ENCODE data around the gene AMFR. TPM values are rescaled to one million over a fixed set of nuclear protein-coding genes. Genes with fewer than 3 reads are reported as not detected.

The AMFR gene
- polyA plus RNA-seq, 3 donors, result 36.6 to 47.3 (median 38.0) TPM

DNA sequence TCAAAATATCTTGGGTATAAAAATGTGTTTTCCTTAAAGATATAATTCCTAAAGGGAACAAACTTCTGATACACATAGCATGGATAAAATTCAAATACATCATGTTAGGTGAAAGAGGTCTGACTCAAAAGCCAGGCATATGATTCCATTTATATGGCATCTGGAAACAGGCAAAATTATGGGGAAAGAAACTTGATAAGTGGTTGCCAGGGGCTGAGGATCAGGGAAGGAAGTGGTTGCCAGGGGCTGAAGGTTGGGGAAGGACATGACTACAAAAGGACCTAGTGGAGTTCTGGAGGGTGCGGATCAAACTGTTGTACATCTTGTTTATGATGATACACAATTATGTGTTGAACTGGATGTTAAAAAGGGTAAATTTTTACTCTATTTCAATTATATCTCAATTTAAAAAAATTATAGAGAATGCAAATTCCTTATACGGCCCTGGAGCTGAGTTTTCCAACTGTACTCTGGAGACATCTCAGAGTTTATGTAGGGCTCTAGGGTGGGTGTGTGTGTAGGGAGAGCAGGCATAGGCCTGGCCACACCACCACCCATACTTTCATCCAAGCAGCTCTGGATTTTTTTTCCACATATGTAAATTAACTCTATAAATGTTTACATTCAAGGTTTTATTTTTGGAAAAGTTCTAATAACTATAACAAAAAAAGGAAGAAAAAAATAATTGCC lies 55.0 kb downstream of the AMFR start:
- no peak overlapping the region for H3K27ac ChIP-seq (ENCODE audit: low read depth, low read length)
- 83 to 87% (median 85%) methylated on average over 2 of the region's 2 CpGs for WGBS, 3 donors

DNA sequence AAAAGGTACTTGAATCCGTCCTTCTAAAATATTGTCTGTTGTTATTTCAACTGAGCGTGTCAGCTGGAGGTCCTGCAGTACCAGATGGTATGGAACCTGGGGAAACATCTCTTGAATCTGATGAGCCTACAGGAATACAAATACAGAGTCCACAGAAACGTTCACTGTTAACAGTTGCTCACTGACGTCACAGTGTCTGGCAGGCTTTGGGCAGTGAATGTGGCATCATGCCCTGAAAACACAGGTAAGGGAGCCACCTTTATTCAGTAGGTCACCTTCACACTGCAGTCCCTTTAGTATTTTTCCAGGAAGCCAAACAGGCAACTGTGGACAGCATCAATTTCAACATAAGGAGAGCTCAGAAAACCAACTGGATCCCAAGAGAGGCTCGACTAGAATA lies 56.1 kb downstream of the AMFR start:
- 74 to 95% (median 92%) methylated on average over 5 of the region's 5 CpGs for WGBS, 3 donors
- no peak overlapping the region for H3K27ac ChIP-seq (ENCODE audit: low read depth, low read length)

DNA sequence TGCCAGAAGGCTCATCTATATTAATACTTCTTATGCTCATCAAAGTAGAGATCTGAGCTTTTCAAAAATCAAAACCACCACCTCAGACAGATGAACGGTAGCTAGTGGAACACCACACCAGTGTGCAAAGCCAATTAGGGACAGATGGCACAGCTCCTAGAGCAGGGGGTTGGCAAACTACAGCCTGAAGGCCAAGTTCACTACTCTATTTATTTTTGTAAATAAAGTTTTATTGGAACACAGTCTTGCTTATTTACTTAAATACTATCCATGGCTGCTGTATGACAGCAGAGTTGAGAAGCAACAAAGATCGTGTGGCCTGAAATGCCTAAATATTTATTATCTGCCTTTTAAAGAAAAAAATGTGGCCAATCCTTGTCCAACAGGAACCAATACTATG lies 56.8 kb downstream of the AMFR start:
- H3K27ac ChIP-seq (ENCODE audit: low read depth, low read length), result no peak overlapping the region
- WGBS, 3 donors, result 83 to 96% (median 96%) methylated on average over 2 of the region's 2 CpGs

DNA sequence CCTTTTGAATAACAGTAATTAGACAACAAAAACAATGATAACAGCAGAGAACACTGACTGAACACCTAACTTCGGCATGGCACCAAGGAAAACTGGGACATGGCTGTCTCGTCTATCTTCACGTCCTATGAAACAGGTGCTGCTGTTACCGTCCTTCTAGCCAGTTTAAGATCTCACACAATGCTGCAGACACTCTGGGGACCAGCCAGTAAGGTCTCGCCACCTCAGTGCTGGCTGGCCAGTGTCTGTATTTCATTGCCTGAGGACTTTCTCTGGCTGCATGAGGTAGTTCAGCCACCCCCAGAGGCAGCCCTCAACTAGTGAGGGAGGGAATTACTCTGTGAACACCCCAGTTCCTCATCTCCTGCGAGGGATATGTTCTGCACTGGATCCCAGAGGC lies 57.6 kb downstream of the AMFR start:
- no peak overlapping the region for H3K27ac ChIP-seq (ENCODE audit: low read depth, low read length)
- WGBS, 3 donors, result 94 to 95% (median 94%) methylated on average over 6 of the region's 6 CpGs

DNA sequence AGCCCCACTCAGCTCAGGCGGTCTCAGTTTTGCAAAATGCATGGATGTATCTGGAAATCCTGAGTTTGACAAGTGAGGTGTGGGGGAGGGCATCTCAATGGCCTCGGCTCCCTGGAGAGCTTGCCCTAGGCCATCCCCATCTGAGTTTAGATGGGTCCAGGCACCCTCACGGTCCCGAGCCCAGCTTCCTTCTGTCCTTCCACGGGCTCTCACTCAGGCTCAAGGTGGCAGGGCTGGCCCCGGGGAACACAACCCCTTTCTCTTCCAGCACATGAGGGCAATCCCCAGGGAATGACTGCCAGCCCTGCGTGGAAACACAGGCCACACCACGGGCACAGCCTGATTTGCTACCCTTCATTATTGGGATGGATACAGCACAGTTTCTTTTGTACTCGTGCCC lies 58.4 kb downstream of the AMFR start:
- WGBS, 3 donors, result 95% methylated on average over 9 of the region's 9 CpGs
- no peak overlapping the region for H3K27ac ChIP-seq (ENCODE audit: low read depth, low read length)

DNA sequence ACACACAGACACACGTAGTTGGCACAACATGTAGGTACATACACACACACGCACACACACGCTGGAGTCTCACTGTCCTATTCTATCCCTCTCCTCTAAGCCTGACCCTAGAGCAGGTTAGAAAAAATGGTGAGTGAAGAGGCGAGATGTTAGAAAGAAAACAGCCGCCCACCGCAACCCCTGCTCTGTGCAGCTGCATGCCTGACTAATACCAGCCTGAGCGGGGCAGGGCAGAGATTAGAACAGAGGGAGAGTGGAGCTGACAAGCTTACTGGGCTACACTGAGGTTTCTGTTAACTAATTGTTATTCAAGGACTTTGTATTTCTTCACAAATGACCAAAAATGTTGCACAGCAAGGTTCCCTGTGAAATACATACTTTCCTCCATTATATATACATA lies 59.8 kb downstream of the AMFR start:
- no peak overlapping the region for H3K27ac ChIP-seq (ENCODE audit: low read depth, low read length)
- 88 to 99% (median 92%) methylated on average over 7 of the region's 7 CpGs for WGBS, 3 donors

DNA sequence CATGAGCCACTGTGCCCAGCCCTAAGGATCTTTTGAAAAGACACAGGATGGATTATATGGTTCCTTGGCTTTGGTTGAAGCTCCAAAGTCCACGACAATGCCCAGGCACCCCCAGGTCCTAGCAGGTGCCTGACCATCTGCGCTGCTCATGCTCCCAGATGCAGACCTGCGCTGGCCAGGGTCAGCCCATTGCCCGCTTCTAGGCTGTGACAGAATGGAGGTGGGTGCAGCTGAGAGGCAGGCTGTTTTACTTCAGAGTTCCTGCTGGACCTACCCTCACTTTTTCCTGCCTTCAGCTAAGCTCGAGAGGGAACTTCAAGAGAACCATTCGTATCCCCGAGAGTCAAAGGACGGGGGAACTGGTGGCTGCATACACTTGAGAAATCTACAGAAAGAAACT lies 60.5 kb downstream of the AMFR start:
- H3K27ac ChIP-seq (ENCODE audit: low read depth, low read length), result no peak overlapping the region
- 96 to 97% (median 96%) methylated on average over 8 of the region's 8 CpGs for WGBS, 3 donors

DNA sequence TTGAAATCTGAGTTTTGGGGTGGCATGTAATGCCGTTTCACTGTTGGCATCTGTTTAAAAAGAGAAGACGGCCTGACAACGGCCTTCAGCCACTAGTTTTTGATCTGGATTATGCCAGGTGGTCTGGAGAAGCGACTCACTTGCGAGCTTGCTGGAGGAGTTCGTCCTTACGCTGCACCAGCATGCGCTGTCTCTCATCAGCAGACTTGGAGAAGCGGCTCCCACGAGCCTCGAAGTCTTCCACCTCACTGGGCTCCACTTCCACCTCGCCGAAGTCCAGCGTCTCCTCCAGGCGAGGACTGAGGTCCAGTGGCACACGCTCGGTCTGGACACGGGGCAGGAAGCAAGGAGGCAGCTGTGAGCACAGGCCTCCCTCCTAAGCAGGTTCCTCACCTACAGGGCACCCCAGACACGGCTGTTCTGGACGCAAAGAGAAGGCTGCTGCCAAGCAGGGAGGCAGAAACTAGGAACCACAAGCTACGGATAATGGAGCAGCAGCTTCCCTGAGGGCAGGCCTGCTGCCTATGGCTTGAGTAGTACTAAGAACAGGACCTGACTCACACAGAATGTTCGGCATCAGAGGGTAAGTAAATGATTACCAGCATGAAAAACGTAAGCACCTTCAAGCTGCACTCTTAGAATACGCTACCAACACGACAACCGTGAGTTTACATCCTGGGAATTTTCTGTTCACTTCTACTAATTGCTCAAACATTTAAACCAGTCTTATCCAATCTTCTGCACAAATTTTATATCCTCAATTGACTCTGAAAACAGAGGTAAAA lies 61.4 kb downstream of the AMFR start:
- 92 to 95% (median 94%) methylated on average over 26 of the region's 26 CpGs for WGBS, 3 donors
- no peak overlapping the region for H3K27ac ChIP-seq (ENCODE audit: low read depth, low read length)

DNA sequence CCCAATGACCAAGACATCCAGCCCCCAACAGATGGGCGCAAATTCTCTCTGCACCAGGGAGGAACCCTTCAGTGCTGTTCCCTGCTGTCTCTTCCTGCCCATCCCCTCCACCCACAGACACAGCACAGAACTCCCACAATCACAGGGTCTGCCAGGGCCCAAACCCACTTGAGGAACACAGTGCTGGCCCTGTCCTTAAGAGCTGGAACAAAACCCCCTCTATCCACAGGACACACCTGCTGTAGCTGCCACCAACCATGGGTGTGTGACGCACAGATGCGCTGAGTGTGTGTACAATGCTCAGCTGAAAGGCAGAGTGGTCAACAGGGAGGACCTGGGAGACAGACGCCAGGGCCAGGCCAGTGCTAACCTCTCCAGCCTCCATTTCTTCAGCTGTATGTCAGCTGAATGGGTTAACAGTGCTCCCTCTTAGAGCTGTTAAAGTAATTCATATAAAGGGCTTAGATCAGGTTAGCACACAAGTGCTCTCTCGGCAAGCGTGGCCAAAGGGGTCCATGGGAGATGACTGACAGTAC lies 62.1 kb downstream of the AMFR start:
- 97% methylated on average over 6 of the region's 6 CpGs for WGBS, 3 donors
- no peak overlapping the region for H3K27ac ChIP-seq (ENCODE audit: low read depth, low read length)

DNA sequence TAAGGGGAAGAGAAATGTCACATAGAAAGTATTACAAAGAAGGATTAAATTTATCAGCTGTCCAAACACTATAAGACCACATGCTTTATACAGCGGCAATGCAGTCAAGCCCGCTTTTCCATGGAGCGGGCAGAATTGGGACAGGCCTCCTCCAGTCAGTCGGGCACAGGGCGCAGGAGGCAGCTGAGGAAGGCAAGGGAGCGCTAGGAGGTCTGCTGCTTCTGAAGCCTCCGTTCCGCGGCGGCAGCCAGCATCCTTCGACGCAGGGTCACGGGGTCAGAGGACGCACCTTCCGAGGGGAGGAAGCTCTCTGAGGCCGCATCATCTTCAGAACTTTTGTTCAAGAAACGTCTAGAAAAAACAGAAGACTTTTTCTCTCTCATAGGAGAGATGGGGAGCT lies 62.6 kb downstream of the AMFR start:
- 89 to 92% (median 92%) methylated on average over 17 of the region's 17 CpGs for WGBS, 3 donors
- H3K27ac ChIP-seq (ENCODE audit: low read depth, low read length), result no peak overlapping the region

DNA sequence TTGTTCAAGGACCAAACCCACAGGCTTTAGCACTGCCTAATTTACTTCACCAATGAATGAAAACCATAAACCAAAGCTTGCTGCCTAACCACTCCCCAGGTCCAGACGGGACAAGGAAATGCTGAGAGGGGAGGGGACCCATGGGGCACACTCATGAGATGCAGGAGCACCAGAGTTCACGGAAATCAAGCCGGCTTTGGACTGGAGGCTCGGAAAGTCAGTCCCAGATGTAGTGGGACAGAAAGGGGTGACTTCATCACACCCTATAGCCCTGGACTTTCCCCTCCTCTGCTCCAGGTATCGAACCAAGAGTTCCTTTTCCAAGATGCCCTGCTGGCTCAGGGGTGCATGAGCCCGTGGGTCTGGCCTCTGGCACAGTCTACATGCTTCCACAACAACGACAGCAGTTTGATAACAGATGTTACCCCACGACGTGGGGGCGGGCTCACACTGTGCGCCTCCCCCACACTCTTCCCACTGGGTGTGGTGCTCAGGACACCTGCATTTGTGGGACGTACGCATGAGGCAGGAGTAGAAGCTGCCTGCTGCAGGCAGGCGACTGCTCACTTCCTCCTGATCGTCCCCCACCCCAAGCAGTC lies 63.2 kb downstream of the AMFR start:
- H3K27ac ChIP-seq (ENCODE audit: low read depth, low read length), result no peak overlapping the region
- 75 to 81% (median 76%) methylated on average over 15 of the region's 15 CpGs for WGBS, 3 donors

DNA sequence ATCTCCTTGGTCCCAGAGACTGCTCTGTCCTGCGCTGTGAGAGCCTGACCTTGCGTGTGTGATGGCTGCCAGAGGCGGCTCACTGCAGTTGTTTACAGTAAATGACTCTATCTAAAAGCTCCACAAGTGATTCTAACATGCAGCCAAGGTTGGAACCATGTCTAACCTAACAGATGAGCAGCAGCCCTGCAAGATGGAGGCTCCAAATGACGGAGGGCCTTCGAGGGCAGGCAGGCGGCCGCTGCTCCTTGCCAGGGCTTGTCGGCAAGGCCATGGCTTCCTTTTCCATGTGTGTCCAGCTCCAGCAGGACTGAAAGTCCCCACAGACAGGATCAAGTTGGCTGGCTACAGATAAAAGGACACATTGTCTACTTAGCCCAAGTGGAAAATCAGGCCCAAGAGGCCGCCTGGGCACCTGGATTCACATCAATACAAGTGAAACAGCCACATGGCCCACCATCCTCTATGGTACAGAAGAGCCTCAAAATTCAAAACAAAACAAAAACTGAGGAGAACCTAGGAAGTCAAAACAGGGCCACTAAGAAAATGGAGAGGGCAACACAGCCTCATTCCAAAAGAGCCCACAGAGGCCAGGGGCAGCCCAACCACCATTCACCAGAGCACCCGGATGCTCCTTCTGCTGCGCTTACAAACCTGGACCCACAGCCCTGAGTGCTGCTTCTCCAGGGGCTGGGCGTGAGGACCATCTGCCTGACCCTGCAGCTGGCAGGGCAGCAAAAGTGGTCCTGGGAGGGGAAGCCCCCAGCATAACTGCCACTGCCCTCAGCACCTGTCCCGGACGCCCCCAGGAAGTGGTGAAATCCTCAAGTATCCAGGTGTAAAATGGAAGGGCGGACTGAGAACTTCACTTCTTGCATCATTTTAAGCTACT lies 65.0 kb downstream of the AMFR start:
- H3K27ac ChIP-seq (ENCODE audit: low read depth, low read length), result no peak overlapping the region
- 91 to 94% (median 94%) methylated on average over 15 of the region's 15 CpGs for WGBS, 3 donors

DNA sequence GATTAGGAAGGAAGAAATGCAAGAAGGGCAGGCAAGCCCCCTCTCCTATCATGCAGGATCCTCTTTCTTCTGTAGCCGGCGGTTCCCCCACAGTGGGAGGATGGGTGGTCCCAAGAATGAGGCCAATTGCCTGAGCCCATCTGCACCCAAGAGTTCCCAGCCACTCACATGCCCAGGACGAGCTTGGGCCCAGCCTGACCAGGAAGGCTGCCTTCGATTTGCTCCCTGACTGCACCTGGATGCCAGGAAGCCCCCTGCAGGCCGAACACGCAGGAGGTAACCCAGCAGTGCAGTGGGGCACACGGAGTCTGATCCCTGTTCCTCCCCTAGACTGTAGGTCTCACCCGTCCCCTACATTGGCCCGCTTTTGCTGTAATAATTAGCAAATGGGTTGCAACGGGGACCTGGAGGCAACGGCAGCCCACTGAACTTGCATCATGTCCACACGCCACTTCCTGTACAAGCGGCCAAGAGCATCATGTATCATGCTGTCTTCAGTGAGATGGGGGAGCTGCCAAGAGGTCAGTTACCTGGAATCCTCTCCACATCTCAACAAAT lies 67.5 kb downstream of the AMFR start:
- WGBS, 3 donors, result 49 to 75% (median 63%) methylated on average over 12 to 13 of the region's 13 CpGs
- no peak overlapping the region for H3K27ac ChIP-seq (ENCODE audit: low read depth, low read length)

DNA sequence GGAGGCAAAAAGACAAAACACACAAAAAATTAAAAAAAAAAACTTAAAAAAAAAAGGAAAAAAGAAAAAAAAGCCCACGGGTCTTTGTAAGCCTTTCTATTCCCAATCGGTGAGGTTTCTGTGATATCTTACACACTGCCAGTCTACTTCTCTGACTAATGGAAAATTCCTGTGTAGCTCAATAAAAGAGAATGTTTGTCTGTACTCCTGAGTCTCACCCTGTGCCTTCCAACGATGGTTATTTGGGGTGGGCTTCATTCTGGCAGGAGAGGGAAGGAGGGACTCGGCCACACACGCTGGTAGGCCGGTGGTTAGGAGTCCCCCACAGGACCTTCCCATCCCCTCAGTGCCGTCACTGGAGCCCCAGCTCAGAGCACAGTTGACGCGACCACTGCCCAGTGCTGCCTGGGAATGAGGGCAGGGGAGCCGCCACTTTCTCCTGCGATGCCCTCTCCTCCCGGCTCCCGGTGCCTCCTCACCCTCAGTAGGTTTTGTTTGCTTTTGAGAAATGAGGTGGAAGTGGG lies 68.0 kb downstream of the AMFR start:
- H3K27ac ChIP-seq (ENCODE audit: low read depth, low read length), result no peak overlapping the region
- WGBS, 3 donors, result 45 to 53% (median 48%) methylated on average over 13 of the region's 13 CpGs

DNA sequence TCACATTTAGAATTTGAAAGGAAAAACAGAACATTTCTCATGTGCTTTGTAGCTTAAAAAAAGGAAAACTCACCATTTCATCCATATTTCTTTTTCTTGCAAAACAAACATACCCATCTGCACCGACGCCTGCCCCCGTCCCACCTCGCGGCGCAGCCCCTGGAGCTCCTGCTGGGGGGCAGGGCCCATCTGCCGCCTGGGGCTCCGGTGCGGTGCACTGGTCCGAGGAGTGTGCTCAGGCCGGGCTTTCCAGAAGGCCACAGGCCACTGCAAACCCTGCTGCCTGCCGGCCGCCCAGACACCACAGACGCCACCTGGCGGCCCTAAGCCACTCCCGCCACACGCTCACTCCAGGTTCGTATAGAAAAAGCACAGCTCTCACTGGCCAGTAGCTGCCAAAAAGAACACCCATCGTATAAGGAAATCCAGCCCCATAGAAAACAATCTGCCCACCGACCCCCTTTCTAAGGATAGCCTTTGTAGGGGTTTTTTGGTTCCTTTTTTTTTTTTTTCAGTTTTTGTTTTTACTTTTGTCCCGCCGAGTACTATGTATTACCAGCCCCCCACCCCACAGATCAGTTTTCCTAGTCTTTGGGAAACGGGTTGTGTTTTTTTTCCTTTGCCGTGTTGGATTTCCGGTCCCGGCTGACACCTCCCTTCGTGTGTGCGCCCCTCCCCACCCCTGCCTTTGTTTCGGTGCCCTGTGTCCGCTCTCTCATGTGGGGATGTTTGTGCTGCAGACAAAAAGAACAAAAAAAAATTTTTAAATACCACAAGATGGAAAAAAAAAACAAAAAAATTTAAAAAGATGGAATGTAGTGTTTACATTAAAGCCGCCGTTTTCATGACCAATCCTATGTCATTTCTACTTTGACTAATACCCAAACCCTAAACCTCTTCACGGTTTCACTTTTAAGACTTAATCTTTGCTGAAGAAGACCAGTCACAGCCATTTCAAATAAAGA lies 68.8 kb downstream of the AMFR start:
- no peak overlapping the region for H3K27ac ChIP-seq (ENCODE audit: low read depth, low read length)

DNA sequence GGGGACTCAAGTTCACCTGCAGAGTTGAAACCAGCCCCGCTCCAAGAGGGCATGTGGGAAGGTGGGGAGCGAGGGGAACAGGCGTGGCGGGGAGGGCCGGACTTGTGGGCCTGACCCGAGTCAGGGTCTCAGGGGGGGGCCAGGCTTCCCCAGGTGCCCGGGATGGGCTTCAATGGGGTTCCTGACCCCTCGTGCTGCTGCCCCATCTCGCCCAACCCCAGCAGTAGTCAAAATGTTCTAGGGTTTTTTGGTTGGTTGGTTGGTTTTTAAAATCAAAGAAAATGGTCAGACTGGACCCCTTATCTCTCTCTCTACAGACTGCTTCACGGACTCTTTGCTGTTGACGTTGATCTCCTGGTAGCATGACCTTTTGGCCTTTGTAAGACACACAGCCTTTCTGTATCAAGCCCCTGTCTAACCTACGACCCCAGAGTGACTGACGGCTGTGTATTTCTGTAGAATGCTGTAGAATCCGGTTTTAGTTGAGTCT lies 69.5 kb downstream of the AMFR start:
- H3K27ac ChIP-seq (ENCODE audit: low read depth, low read length), result no peak overlapping the region
- 75 to 78% (median 77%) methylated on average over 13 to 14 of the region's 14 CpGs for whole genome bisulfite sequencing, 3 donors

More for the DNA sequence above, 68.8 kb downstream of the AMFR start:
- 2% methylated on average over 33 of the region's 33 CpGs for WGBS, 3 donors

DNA sequence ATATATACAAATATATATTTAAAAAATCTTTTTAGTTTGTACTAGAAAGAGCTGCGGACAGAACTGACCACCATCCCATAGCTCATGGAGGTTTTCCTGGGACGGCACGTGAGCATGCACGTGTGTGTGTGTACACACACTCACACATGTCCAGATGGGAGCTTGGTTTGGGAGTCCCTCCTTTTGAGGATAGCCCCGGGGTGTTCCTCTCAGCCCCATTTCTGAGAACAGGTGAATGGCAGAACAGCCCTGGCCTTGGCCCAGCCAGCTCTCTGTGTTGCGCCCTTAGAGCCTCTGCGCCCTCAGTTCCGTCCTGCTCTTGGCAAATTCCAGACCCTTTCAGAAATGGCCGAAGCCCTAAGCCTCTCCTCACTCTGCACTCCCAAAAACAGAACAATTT lies 70.1 kb downstream of the AMFR start:
- 94 to 96% (median 95%) methylated on average over 9 of the region's 9 CpGs for WGBS, 3 donors
- no peak overlapping the region for H3K27ac ChIP-seq (ENCODE audit: low read depth, low read length)
